Mesenchymal stem cell (in vitro differentiated cells and primary cell): ENCODE data around the gene SLC23A3.
A peak's percentile ranks its signal among the peaks of the same experiment; 100 is the strongest.

Experiments used
- DNase-seq: peaks from one replicate; pipeline ENCODE4 v3.0.0-alpha.2; 2013
- H2AFZ ChIP-seq: one replicate; pipeline ENCODE4 v1.6.1; 2013; ENCODE audit warnings: low read depth, mild to moderate bottlenecking, control low read depth, inconsistent platforms, low read length, moderate library complexity
- H2AK5ac ChIP-seq: 2 replicates; pipeline ENCODE4 v1.6.1; 2013; ENCODE audit warnings: low read length, moderate library complexity, mild to moderate bottlenecking, inconsistent platforms; ENCODE audit not compliant: severe bottlenecking
- H2BK120ac ChIP-seq: one replicate; pipeline ENCODE4 v1.6.1; 2013; ENCODE audit warnings: low read depth, mild to moderate bottlenecking, inconsistent platforms, low read length, moderate library complexity
- H2BK12ac ChIP-seq, 2 experiments: one replicate each; pipeline ENCODE4 v1.6.1; 2013; ENCODE audit warnings: inconsistent platforms in 2 of 2, low read length in 2 of 2, mild to moderate bottlenecking in 2 of 2, moderate library complexity in 2 of 2, control low read depth in 1 of 2
- H2BK15ac ChIP-seq: one replicate; pipeline ENCODE4 v1.6.1; 2013; ENCODE audit warnings: mild to moderate bottlenecking, low read depth, inconsistent platforms; ENCODE audit not compliant: poor library complexity, severe bottlenecking
- H2BK5ac ChIP-seq: 2 replicates; pipeline ENCODE4 v1.6.1; 2013; ENCODE audit warnings: low read depth, mild to moderate bottlenecking, low read length, control low read depth, inconsistent platforms; ENCODE audit not compliant: poor library complexity, severe bottlenecking
- H3K14ac ChIP-seq, 2 experiments: one replicate each; pipeline ENCODE4 v1.6.1; 2013; ENCODE audit warnings: inconsistent platforms in 2 of 2, low read length in 2 of 2, control low read depth in 1 of 2, mild to moderate bottlenecking in 1 of 2, moderate library complexity in 1 of 2
- H3K18ac ChIP-seq, 2 experiments: one replicate each; pipeline ENCODE4 v1.6.1; 2013; ENCODE audit warnings: inconsistent platforms in 2 of 2, low read length in 2 of 2, control low read depth in 1 of 2, low read depth in 1 of 2, mild to moderate bottlenecking in 1 of 2
- H3K23ac ChIP-seq, 2 experiments: one replicate each; pipeline ENCODE4 v1.6.1; 2013; ENCODE audit warnings: inconsistent platforms in 2 of 2, low read length in 2 of 2, mild to moderate bottlenecking in 2 of 2, moderate library complexity in 2 of 2, control low read depth in 1 of 2
- H3K27ac ChIP-seq: 2 replicates; pipeline ENCODE4 v1.5.1; 2013; ENCODE audit warnings: mild to moderate bottlenecking, moderate library complexity, low read length, control low read depth, inconsistent platforms; ENCODE audit not compliant: poor library complexity, severe bottlenecking
- H3K27me3 ChIP-seq, 2 experiments: 2 replicates each; pipeline versions ENCODE4 v1.6.1 to v1.7.0; 2013; ENCODE audit warnings: low read length in 2 of 2, mild to moderate bottlenecking in 2 of 2, moderate library complexity in 2 of 2, control low read depth in 1 of 2, inconsistent platforms in 1 of 2; ENCODE audit not compliant: control insufficient read depth in 1 of 2, insufficient read depth in 1 of 2
- H3K36me3 ChIP-seq, 2 experiments: 2 replicates each; pipeline versions ENCODE4 v1.6.1 to v1.7.0; 2013; ENCODE audit warnings: low read length in 2 of 2, control low read depth in 1 of 2, inconsistent platforms in 1 of 2, low read depth in 1 of 2, mild to moderate bottlenecking in 1 of 2; ENCODE audit not compliant: insufficient read depth in 2 of 2, control insufficient read depth in 1 of 2
- H3K4ac ChIP-seq, 2 experiments: one replicate each; pipeline ENCODE4 v1.6.1; 2013; ENCODE audit warnings: inconsistent platforms in 2 of 2, low read length in 2 of 2, mild to moderate bottlenecking in 2 of 2, moderate library complexity in 2 of 2, control low read depth in 1 of 2, low read depth in 1 of 2
- H3K4me1 ChIP-seq: 2 replicates; pipeline ENCODE4 v1.6.1; 2013; ENCODE audit warnings: low read depth, low read length, control low read depth; ENCODE audit not compliant: control insufficient read depth, insufficient read depth
- H3K4me2 ChIP-seq: 2 replicates; pipeline ENCODE4 v1.6.1; 2013; ENCODE audit warnings: low read length, mild to moderate bottlenecking, inconsistent platforms; ENCODE audit not compliant: poor library complexity, severe bottlenecking
- H3K4me3 ChIP-seq, 2 experiments: 2 replicates each; pipeline versions ENCODE4 v1.5.1 to v1.7.0; 2013; ENCODE audit warnings: low read length in 2 of 2, mild to moderate bottlenecking in 2 of 2, control low read depth in 1 of 2, low read depth in 1 of 2; ENCODE audit not compliant: insufficient read depth in 1 of 2
- H3K79me1 ChIP-seq: replicated peaks from 2 replicates; pipeline ENCODE4 v1.6.1; 2013; ENCODE audit warnings: mild to moderate bottlenecking, control low read depth, low read length, inconsistent platforms; ENCODE audit not compliant: poor library complexity, severe bottlenecking
- H3K9ac ChIP-seq: 2 replicates; pipeline ENCODE4 v1.7.0; 2013; ENCODE audit warnings: mild to moderate bottlenecking, low read length, moderate library complexity
- H3K9me3 ChIP-seq: 2 replicates; pipeline ENCODE4 v1.7.0; 2013; ENCODE audit warnings: mild to moderate bottlenecking, low read length; ENCODE audit not compliant: control insufficient read depth
- H4K8ac ChIP-seq: one replicate; pipeline ENCODE4 v1.6.1; 2013; ENCODE audit warnings: inconsistent platforms, mild to moderate bottlenecking, low read length, moderate library complexity
- H4K91ac ChIP-seq: one replicate; pipeline ENCODE4 v1.6.1; 2013; ENCODE audit warnings: mild to moderate bottlenecking, low read length, inconsistent platforms
- WGBS: methylation state at CpG from one replicate; pipeline ENCODE4 v1.1.7; 2013; ENCODE audit warnings: mixed read lengths; 5-methylcytosine and 5-hydroxymethylcytosine counted together

Gene SLC23A3

GRCh38 chr2:219131327-219131726 lies 38.5 kb downstream of the SLC23A3 start:
- no peak for DNase-seq
- Histone ChIP-seq H2BK120ac (no peak overlapping the region), H3K4me3 (no peak overlapping the region), H2BK15ac (no peak overlapping the region), H3K27ac (no peak overlapping the region), H3K4me2 (no peak overlapping the region), H2BK5ac (no peak overlapping the region), H2BK12ac (no peak overlapping the region), H4K8ac (no peak overlapping the region), H3K4me1 (no peaks in the 10 kb centered on the region), H3K18ac (no peak overlapping the region), H3K14ac (no peak overlapping the region), H3K9me3 (no peaks in the 10 kb centered on the region), H3K4ac (no peak overlapping the region), H4K91ac (no peak overlapping the region), H3K23ac (no peak overlapping the region), H3K36me3 (no peaks in the 10 kb centered on the region), H3K9ac (no peak overlapping the region), H3K27me3 (no peaks in the 10 kb centered on the region), H2AK5ac (no peak overlapping the region), H3K79me1 (peaks cover 1% of the 10 kb centered on the region), H2AFZ (no peak overlapping the region)
- WGBS, result 97% methylated on average over 3 of the region's 3 CpGs

DNA sequence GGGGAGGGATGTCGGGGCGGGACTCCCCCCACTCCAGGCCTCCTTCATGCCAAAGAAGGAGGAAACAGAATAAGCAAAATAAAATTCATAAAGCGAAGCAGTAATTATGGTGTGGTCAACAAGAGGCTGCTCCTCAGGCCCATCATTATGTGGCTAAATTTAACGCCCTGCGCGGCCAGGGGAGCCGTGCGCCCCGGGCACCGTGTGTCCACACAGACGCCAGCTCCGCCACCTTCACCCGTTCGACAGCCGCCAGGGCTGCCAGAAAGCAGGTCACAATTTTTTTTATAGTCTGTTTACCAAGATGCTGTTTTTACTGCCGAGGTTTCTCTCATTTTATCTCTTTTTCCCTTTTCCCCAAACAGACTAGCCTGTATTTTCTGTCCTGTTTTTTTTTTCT lies 40.2 kb downstream of the SLC23A3 start:
- H2BK12ac ChIP-seq, result no peak overlapping the region
- H2AK5ac ChIP-seq, result no peak overlapping the region
- H3K4me3 ChIP-seq, result no peak overlapping the region
- H3K9me3 ChIP-seq, result no peaks in the 10 kb centered on the region
- no peak overlapping the region for H3K27ac ChIP-seq
- WGBS, result 98% methylated on average over 14 of the region's 16 CpGs
- no peak overlapping the region for H2BK15ac ChIP-seq
- H3K4me1 ChIP-seq, result peaks cover 8% of the 10 kb centered on the region
- H3K4ac ChIP-seq, result no peak overlapping the region
- H2BK5ac ChIP-seq, result no peak overlapping the region
- no peak overlapping the region for H3K23ac ChIP-seq
- H3K18ac ChIP-seq, result no peak overlapping the region
- DNase-seq, result no peak
- H4K8ac ChIP-seq, result no peak overlapping the region
- H3K14ac ChIP-seq, result no peak overlapping the region
- H4K91ac ChIP-seq, result peak overlapping the region; percentile 80
- no peaks in the 10 kb centered on the region for H3K36me3 ChIP-seq
- no peak overlapping the region for H3K9ac ChIP-seq
- peaks cover 1% of the 10 kb centered on the region for H3K79me1 ChIP-seq
- H2BK120ac ChIP-seq, result no peak overlapping the region
- H2AFZ ChIP-seq, result no peak overlapping the region
- no peak overlapping the region for H3K4me2 ChIP-seq
- H3K27me3 ChIP-seq, result no peaks in the 10 kb centered on the region

DNA sequence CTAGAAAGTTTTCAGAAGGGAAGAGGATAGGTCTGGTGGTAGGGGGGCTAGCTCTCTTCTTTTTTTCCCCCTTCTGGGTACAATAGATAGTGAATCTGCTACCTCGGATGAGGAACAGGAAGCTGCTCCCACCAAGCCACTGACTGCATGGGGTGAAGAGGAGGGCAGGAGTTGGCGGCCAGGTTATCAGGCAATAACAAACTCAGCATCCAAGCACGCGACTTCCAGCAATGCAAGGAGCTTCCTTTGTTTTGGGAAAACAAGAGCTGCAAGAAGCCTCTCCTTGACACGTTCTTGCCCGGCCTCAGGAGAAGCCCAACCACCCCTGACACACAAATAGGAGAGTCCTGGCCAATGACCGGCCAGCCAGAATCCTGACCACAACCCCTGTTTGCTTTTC lies 41.4 kb downstream of the SLC23A3 start:
- Histone ChIP-seq H3K9ac (no peak overlapping the region), H4K8ac (no peak overlapping the region), H3K9me3 (no peaks in the 10 kb centered on the region), H2BK120ac (no peak overlapping the region), H3K27ac (no peak overlapping the region), H3K4ac (no peak overlapping the region), H3K23ac (no peak overlapping the region), H3K79me1 (peaks cover 3% of the 10 kb centered on the region), H2AK5ac (no peak overlapping the region), H3K27me3 (no peaks in the 10 kb centered on the region), H3K14ac (no peak overlapping the region), H3K18ac (no peak overlapping the region), H2AFZ (no peak overlapping the region), H2BK5ac (no peak overlapping the region), H2BK12ac (no peak overlapping the region), H4K91ac (no peak overlapping the region), H3K4me2 (no peak overlapping the region), H3K36me3 (no peaks in the 10 kb centered on the region), H3K4me1 (peaks cover 11% of the 10 kb centered on the region), H2BK15ac (no peak overlapping the region), H3K4me3 (no peak overlapping the region)
- 72% methylated on average over 7 of the region's 7 CpGs for WGBS
- DNase-seq, result no peak

GRCh38 chr2:219127037-219127635 lies 42.7 kb downstream of the SLC23A3 start:
- Histone ChIP-seq H4K8ac (no peak overlapping the region), H3K27ac (no peak overlapping the region), H3K79me1 (peaks cover 3% of the 10 kb centered on the region), H3K9ac (no peak overlapping the region), H3K27me3 (no peaks in the 10 kb centered on the region), H2BK120ac (no peak overlapping the region), H2BK5ac (no peak overlapping the region), H2AFZ (no peak overlapping the region), H4K91ac (no peak overlapping the region), H3K23ac (no peak overlapping the region), H3K4ac (no peak overlapping the region), H3K18ac (no peak overlapping the region), H2BK15ac (no peak overlapping the region), H3K9me3 (no peaks in the 10 kb centered on the region), H2BK12ac (no peak overlapping the region), H2AK5ac (no peak overlapping the region), H3K14ac (no peak overlapping the region), H3K36me3 (no peaks in the 10 kb centered on the region), H3K4me1 (peaks cover 11% of the 10 kb centered on the region), H3K4me2 (no peak overlapping the region), H3K4me3 (no peak overlapping the region)
- WGBS, result 49% methylated on average over 2 of the region's 2 CpGs
- DNase-seq, result no peak
